Activated naive CD8-positive, alpha-beta T cell treated with anti-CD3 and anti-CD28 coated beads, Interleukin-2, amount 50 U/mL, for 24 hours (primary cell): ENCODE data around the gene OR2T5.
A peak's percentile ranks its signal among the peaks of the same experiment; 100 is the strongest.
"Not testable (repeated sequence)": the region's sequence is repeated elsewhere in the genome, so short reads cannot be mapped to it uniquely, and the experiment has no call there.

ENCODE experiments used
- ATAC-seq: fragments of 150-1000 bp; cut with Tn5 transposase; one replicate; pipeline ENCODE4 v1.10.0; 2021
- DNase-seq: peaks from one replicate; pipeline ENCODE4 v3.0.0; 2021
- H3K27ac Mint-ChIP-seq: one replicate; pipeline ENCODE4 v1.8.0; 2021; ENCODE audit warnings: mild to moderate bottlenecking, mixed read lengths
- H3K27me3 Mint-ChIP-seq: one replicate; pipeline ENCODE4 v1.8.0; 2021; ENCODE audit warnings: mixed read lengths
- H3K36me3 Mint-ChIP-seq: one replicate; pipeline ENCODE4 v1.8.0; 2021; ENCODE audit warnings: low read depth, mixed read lengths
- H3K4me1 Mint-ChIP-seq: one replicate; pipeline ENCODE4 v1.8.0; 2021; ENCODE audit warnings: mixed read lengths
- H3K4me3 Mint-ChIP-seq: one replicate; pipeline ENCODE4 v1.8.0; 2021; ENCODE audit warnings: mild to moderate bottlenecking, moderate library complexity, mixed read lengths
- H3K9me3 Mint-ChIP-seq: one replicate; pipeline ENCODE4 v1.8.0; 2021; ENCODE audit warnings: mixed read lengths

Gene OR2T5

GRCh38 chr1:248472111-248472510 is 16.3 kb upstream of the OR2T5 start:
- H3K27me3 Mint-ChIP-seq, DNase-seq, H3K27ac Mint-ChIP-seq, H3K36me3 Mint-ChIP-seq, H3K4me3 Mint-ChIP-seq, H3K4me1 Mint-ChIP-seq, ATAC-seq: not testable (repeated sequence)
- peaks cover 12% of the 10 kb centered on the region for H3K9me3 Mint-ChIP-seq

- not testable (repeated sequence) for H3K4me1 Mint-ChIP-seq, ATAC-seq, DNase-seq, H3K36me3 Mint-ChIP-seq, H3K9me3 Mint-ChIP-seq, H3K27me3 Mint-ChIP-seq, H3K4me3 Mint-ChIP-seq, H3K27ac Mint-ChIP-seq
Observed at GRCh38 chr1:248473051-248473450, 15.3 kb upstream of the OR2T5 start, which contains the start of gene OR2T3. Gene OR2T3 (plus strand): TSS chr1:248473351. CDS start chr1:248473351, 0 bp downstream.

DNA sequence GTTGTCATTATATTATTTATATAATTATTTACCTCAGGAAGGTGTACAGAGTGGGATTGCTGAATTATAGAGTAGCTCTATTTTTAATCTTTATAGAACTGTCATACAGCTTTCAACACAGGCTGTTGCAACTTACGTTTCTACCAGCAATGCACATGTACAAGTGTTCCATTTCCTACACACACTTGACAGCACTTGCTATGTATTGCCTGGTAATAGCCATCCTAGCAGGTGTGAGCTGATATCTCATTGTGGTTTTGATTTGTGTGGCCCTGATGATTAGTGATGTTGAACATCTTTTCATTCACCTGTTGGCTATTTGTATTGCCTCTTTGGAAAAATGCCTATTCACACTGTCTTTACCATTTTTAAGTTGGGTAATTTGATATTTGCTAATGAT is 12.7 kb upstream of the OR2T5 start:
- ATAC-seq, DNase-seq, H3K4me1 Mint-ChIP-seq, H3K4me3 Mint-ChIP-seq, H3K9me3 Mint-ChIP-seq, H3K36me3 Mint-ChIP-seq, H3K27me3 Mint-ChIP-seq, H3K27ac Mint-ChIP-seq: not testable (repeated sequence)

DNA sequence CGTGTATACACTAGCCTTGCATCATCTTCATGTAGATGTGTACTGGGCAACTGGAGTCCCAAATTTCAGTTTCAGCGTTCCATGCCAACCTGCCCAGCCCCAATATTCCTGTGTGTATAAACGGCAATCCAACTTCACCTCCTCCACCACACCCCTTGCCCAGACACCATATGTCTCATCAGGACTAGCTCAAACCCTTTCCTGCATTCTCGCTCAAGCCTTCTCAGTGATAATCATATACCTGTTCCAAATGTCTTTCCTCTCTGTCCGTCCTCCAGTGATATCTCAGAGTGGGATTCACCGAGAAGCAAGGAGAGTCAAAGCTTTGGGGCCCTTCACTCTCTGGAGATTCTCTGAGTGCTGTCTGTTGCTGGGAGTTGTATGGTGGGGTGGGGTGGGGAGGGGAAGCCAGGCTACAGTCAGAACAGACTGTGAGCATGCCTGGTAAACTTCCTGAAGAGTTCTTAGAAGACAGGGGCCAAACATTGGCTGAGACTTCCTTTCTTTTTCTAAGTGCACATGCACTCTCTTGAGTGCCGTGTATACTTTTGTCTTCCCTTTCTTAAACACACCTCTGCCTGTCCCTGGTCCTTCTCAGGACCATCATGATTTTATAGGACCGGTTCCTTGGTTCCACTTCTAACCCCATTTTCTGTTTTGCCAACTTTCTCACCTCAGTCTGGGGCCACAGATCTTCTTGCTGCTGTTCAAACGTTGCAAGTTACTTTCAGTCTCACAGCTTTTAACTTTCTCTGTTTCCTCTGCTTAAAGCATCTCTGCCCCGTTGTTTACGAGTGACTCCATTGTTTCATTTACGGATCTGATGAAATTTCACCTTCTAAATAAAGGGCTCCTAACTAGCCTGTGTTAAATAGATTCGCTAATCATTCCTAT is 6.5 kb upstream of the OR2T5 start:
- Mint-ChIP-seq H3K27ac (peak overlapping the region; percentile 95), H3K4me3 (peak overlapping the region; percentile 82), H3K4me1 (peaks cover 13% of the 10 kb centered on the region)
- not testable (repeated sequence) for H3K27me3 Mint-ChIP-seq, H3K36me3 Mint-ChIP-seq, H3K9me3 Mint-ChIP-seq, DNase-seq
- ATAC-seq, result peak; percentile 80

DNA sequence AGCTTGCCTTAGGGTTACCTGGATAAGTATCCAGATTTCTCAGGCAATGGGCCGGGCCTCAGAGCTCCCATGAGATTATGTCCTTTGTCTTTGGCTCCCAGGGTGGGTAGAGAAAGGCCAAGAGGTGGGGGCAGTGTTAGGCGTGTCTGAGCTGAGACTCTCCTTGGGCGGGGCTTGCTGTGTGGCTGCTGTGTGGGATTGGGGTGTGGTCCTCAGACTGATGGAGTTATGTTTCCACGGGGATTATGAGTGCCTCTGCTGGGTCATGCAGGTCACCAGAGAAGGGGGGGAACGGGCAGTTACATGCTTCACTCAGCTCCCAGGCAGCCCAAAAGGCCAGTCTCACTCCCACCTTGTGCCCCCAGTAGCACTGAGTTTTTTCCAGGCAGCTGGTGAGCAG is 8.3 kb downstream of the OR2T5 start:
- not testable (repeated sequence) for DNase-seq, H3K36me3 Mint-ChIP-seq, H3K27ac Mint-ChIP-seq, H3K4me3 Mint-ChIP-seq, H3K4me1 Mint-ChIP-seq, H3K27me3 Mint-ChIP-seq, H3K9me3 Mint-ChIP-seq, ATAC-seq

- DNase-seq, H3K27me3 Mint-ChIP-seq, H3K36me3 Mint-ChIP-seq, H3K9me3 Mint-ChIP-seq, H3K4me3 Mint-ChIP-seq, H3K4me1 Mint-ChIP-seq, H3K27ac Mint-ChIP-seq, ATAC-seq: not testable (repeated sequence)
Observed at GRCh38 chr1:248500305-248501035, 12.1 kb downstream of the OR2T5 start.

DNA sequence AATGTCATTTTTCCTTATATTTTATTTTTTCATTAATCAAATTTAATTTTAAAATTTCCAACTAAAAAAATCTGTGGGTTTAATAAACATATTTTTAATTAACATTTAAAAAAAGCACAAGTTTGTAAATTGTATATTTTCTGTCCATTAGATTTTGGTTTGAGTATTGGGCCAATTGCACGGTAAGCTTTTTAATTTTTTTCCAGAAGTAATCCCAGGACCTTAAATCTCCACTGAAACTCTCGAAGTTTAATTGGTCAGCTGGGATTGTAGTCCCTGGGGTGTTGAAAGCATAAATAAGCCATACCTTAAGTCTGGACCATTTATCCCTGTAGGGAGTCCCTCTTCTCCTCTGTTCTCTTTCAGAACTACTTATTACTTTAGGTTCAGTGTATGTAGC is 19.4 kb downstream of the OR2T5 start, which contains the start of gene OR2G6:
Gene OR2G6, plus strand, starts transcription at position 301 of the 400 bp plus-strand sequence. CDS start 13,574 bp downstream, outside the sequence.
- H3K4me3 Mint-ChIP-seq, DNase-seq, H3K36me3 Mint-ChIP-seq, ATAC-seq, H3K27me3 Mint-ChIP-seq, H3K27ac Mint-ChIP-seq, H3K4me1 Mint-ChIP-seq, H3K9me3 Mint-ChIP-seq: not testable (repeated sequence)

DNA sequence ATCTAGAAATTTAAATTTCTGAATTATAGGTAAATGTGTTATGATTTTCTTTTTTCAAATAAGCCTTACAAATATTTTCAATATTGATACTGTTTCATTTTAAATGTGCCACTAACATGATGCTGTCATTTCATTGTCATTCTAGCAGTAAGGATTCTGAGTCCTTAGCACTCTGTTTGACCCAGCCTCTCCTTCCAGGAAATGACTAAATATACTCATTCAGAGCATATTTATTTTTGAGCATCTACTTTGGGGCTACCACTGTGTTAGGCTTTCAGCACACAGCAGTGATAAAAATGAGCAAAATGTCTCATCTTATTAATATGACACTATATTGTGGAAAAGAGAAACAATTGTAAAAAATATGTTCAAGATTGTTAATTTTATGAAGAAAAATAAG is 21.8 kb downstream of the OR2T5 start:
- ATAC-seq, DNase-seq, H3K9me3 Mint-ChIP-seq, H3K36me3 Mint-ChIP-seq, H3K27ac Mint-ChIP-seq, H3K4me3 Mint-ChIP-seq, H3K27me3 Mint-ChIP-seq, H3K4me1 Mint-ChIP-seq: not testable (repeated sequence)

- no peaks in the 10 kb centered on the region for H3K36me3 Mint-ChIP-seq
- H3K4me1 Mint-ChIP-seq, result no peaks in the 10 kb centered on the region
- no peak overlapping the region for H3K4me3 Mint-ChIP-seq
- no peak for DNase-seq
- peaks cover 4% of the 10 kb centered on the region for H3K9me3 Mint-ChIP-seq
- H3K27me3 Mint-ChIP-seq, result no peaks in the 10 kb centered on the region
- no peak for ATAC-seq
- no peak overlapping the region for H3K27ac Mint-ChIP-seq
Observed at GRCh38 chr1:248521856-248522255, 33.5 kb downstream of the OR2T5 start.

DNA sequence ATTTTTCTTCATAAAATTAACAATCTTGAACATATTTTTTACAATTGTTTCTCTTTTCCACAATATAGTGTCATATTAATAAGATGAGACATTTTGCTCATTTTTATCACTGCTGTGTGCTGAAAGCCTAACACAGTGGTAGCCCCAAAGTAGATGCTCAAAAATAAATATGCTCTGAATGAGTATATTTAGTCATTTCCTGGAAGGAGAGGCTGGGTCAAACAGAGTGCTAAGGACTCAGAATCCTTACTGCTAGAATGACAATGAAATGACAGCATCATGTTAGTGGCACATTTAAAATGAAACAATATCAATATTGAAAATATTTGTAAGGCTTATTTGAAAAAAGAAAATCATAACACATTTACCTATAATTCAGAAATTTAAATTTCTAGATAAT is 49.1 kb downstream of the OR2T5 start:
- not testable (repeated sequence) for H3K27me3 Mint-ChIP-seq, H3K4me1 Mint-ChIP-seq, H3K27ac Mint-ChIP-seq, ATAC-seq, DNase-seq, H3K4me3 Mint-ChIP-seq, H3K9me3 Mint-ChIP-seq, H3K36me3 Mint-ChIP-seq
